Endothelial cell of umbilical vein (primary cell): ENCODE measurements around the gene SDE2. TPM values are rescaled to one million over a fixed set of nuclear protein-coding genes. Genes with fewer than 3 reads are reported as not detected.

Source experiments
- BruUV-seq: library from RNA; stranded (reverse); fragments of 400-500 nt; replicated peaks from 2 replicates; lab custom pipeline; 2021; lab: Mats Ljungman, UMichigan
- CTCF ChIA-PET: fragments of 300-600, 350-600 bp; sonication (Branson Sonifier 250); formaldehyde crosslinking; loops from one replicate; lab custom pipeline; 2021; ENCODE audit warnings: antibody characterized with exemption, inconsistent platforms; lab: Charles Lee
- POLR2A ChIA-PET: fragments of 300-600, 350-600 bp; sonication (Branson Sonifier 250); formaldehyde crosslinking; loops from one replicate; lab custom pipeline; 2021; ENCODE audit warnings: antibody characterized with exemption, inconsistent platforms; lab: Charles Lee
- DNase-seq: peaks from one replicate; pipeline ENCODE4 v3.0.0-alpha.2; 2011; ENCODE audit warnings: low read depth, low spot score
- FAIRE-seq: peaks from 2 replicates; lab custom pipeline; 2011; peaks lifted over from hg19 to GRCh38; lab: Jason Lieb, UNC
- H2AFZ ChIP-seq: 2 replicates; pipeline ENCODE4 v1.6.0; 2012; ENCODE audit warnings: low read depth, low read length, control low read depth, inconsistent platforms
- H3K27ac ChIP-seq: 2 replicates; pipeline ENCODE4 v1.5.1; 2011; ENCODE audit warnings: low read depth, mild to moderate bottlenecking, control low read depth, low read length, moderate library complexity; ENCODE audit not compliant: insufficient read depth
- H3K27me3 ChIP-seq, 2 experiments: 2 replicates each; pipeline versions ENCODE4 v1.6.0 to v1.6.1; 2011; ENCODE audit warnings: low read length in 2 of 2, mixed read lengths in 1 of 2; ENCODE audit not compliant: control insufficient read depth in 2 of 2, insufficient read depth in 2 of 2
- H3K36me3 ChIP-seq, 2 experiments: 2 replicates in 1 of 2; 3 replicates in 1 of 2; pipeline ENCODE4 v1.5.1; 2011; ENCODE audit warnings: low read length in 2 of 2, mild to moderate bottlenecking in 1 of 2, moderate library complexity in 1 of 2; ENCODE audit not compliant: control insufficient read depth in 2 of 2, insufficient read depth in 2 of 2; ENCODE audit errors: extremely low read depth in 1 of 2
- H3K4me1 ChIP-seq: 3 replicates; pipeline ENCODE4 v1.5.1; 2011; ENCODE audit warnings: mild to moderate bottlenecking, low read length; ENCODE audit not compliant: control insufficient read depth, insufficient read depth; ENCODE audit errors: extremely low read depth
- H3K4me2 ChIP-seq: 2 replicates; pipeline ENCODE4 v1.6.1; 2011; ENCODE audit warnings: low read length, control low read depth, mixed read lengths; ENCODE audit not compliant: insufficient read depth
- H3K4me3 ChIP-seq, 3 experiments: fragments of 200-600 bp in 1 of 3; sonication (generic), shearing (Covaris generic) in 1 of 3; replicated peaks in 1 of 3; 2 replicates each; pipeline ENCODE4 v1.5.1; 2011 to 2016; ENCODE audit warnings: control low read depth in 3 of 3, low read length in 3 of 3, mild to moderate bottlenecking in 2 of 3, inconsistent platforms in 1 of 3, low read depth in 1 of 3, moderate library complexity in 1 of 3; ENCODE audit not compliant: insufficient read depth in 1 of 3
- H3K79me2 ChIP-seq: 2 replicates; pipeline ENCODE4 v1.6.0; 2012; ENCODE audit warnings: low read length, inconsistent platforms; ENCODE audit not compliant: control insufficient read depth, insufficient read depth
- H3K9ac ChIP-seq: replicated peaks from 2 replicates; pipeline ENCODE3; 2011; ENCODE audit warnings: low read length, control low read depth; ENCODE audit not compliant: insufficient read depth; ENCODE audit errors: extremely low read depth
- H3K9me1 ChIP-seq: replicated peaks from 3 replicates; pipeline ENCODE4 v1.6.0; 2011; ENCODE audit warnings: mild to moderate bottlenecking, low read length; ENCODE audit not compliant: control insufficient read depth, insufficient read depth; ENCODE audit errors: extremely low read depth
- H3K9me3 ChIP-seq: replicated peaks from 2 replicates; pipeline ENCODE4 v1.5.1; 2012; ENCODE audit warnings: low read length, inconsistent platforms; ENCODE audit not compliant: control insufficient read depth, insufficient read depth
- H4K20me1 ChIP-seq: replicated peaks from 2 replicates; pipeline ENCODE3; 2011; ENCODE audit warnings: mild to moderate bottlenecking, low read length; ENCODE audit not compliant: control insufficient read depth, insufficient read depth; ENCODE audit errors: extremely low read depth
- EZH2 ChIP-seq: IDR thresholded peaks from 2 replicates; pipeline ENCODE4 v1.6.1; 2012; ENCODE audit warnings: borderline replicate concordance, low read depth, mild to moderate bottlenecking, moderate library complexity, low read length, inconsistent platforms; ENCODE audit not compliant: severe bottlenecking
- FOS ChIP-seq: IDR thresholded peaks from 2 replicates; pipeline ENCODE4 v1.6.1; 2011; ENCODE audit warnings: mild to moderate bottlenecking, low read length, moderate library complexity, borderline replicate concordance; ENCODE audit not compliant: insufficient read depth
- GATA2 ChIP-seq: IDR thresholded peaks from 2 replicates; pipeline ENCODE4 v1.7.0; 2011; ENCODE audit warnings: low read depth, mild to moderate bottlenecking, moderate library complexity, mixed read lengths, low read length; ENCODE audit not compliant: insufficient read length, insufficient read depth
- JUN ChIP-seq: IDR thresholded peaks from 2 replicates; pipeline ENCODE4 v1.6.1; 2011; ENCODE audit warnings: borderline replicate concordance, low read depth; ENCODE audit not compliant: insufficient read length, insufficient read depth
- MAX ChIP-seq: IDR thresholded peaks from 2 replicates; pipeline ENCODE4 v1.6.1; 2011; ENCODE audit not compliant: insufficient read depth, insufficient read length
- MYC ChIP-seq: IDR thresholded peaks from one replicate; pipeline ENCODE4 v1.6.1; 2011; ENCODE audit warnings: mild to moderate bottlenecking, low read depth, low read length
- POLR2A ChIP-seq: IDR thresholded peaks from 2 replicates; pipeline ENCODE4 v1.6.1; 2012; ENCODE audit warnings: low read depth, mild to moderate bottlenecking, control low read depth, low read length
- POLR2AphosphoS5 ChIP-seq: IDR thresholded peaks from 2 replicates; pipeline ENCODE4 v1.6.1; 2012; ENCODE audit warnings: low read depth, mild to moderate bottlenecking, control low read depth, low read length, moderate library complexity; ENCODE audit not compliant: insufficient read depth
- dilution Hi-C: fragments of 300-500 bp; cut with MboI; formaldehyde crosslinking; loops from one replicate; pipeline ENCODE4 v1.15.0; 2019; ENCODE audit warnings: low sequenced_read_pairs; ENCODE audit not compliant: extremely low pct_ligation_motif_present
- intact Hi-C: fragments of 100-400 bp; cut with micrococcal nuclease; formaldehyde crosslinking; loops from one replicate; pipeline ENCODE4 v1.10.0; 2022
- polyA plus RNA-seq, 4 experiments: library from polyadenylated mRNA; depleted of rRNA in 3 of 4; stranded (reverse) in 3 of 4; unstranded in 1 of 4; fragments of >200 nt; gene quantifications; 2 replicates each; pipeline versions ENCODE4 v1.2.1 to v1.2.3, GENCODE V29; 2011 to 2012; ENCODE audit warnings: missing spikeins in 1 of 4
- total RNA-seq: library from RNA; stranded (reverse); gene quantifications from 2 replicates; pipeline ENCODE4 v1.2.3, GENCODE V29; 2021
- TF ChIP-seq, protein P1 (sequence below), 2 donors: IDR thresholded peaks; 1 replicate in 1 of 2; 2 replicates in 1 of 2; pipeline ENCODE4 v1.5.1; 2011; ENCODE audit warnings: low read length in 2 of 2, mild to moderate bottlenecking in 2 of 2, moderate library complexity in 2 of 2, control low read depth in 1 of 2, inconsistent platforms in 1 of 2, low read depth in 1 of 2; ENCODE audit not compliant: insufficient read depth in 1 of 2; ENCODE audit errors: extremely low read depth in 1 of 2

The SDE2 gene
- total and polyA plus RNA-seq, 2 donors (not counting 3 experiments of a cell fraction or from before 2014, with no cell fraction given), result 11.9 to 16.1 TPM

DNA sequence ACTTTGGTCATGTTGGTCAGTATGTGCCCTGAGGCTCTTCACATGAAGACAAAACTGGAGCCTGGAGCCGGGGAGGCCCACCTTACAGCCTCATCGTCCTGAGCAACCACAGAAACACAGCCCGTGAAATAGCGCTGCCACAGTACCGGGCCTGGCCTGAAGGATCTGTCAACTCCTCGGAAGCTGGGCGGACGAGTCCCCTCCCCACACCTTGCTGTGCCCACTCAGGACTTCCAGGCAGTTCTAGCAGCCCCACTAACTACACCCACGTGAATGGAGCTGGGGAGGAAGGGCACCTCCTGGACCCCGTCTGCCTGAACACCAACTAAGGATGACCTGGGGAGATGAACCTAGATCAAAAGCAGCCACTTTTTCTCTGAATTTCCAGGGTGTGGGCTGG is 24.7 kb downstream of the SDE2 start:
- no peak overlapping the region for H3K4me3 ChIP-seq
- H3K27me3 ChIP-seq, result no peaks in the 10 kb centered on the region
- H3K4me1 ChIP-seq, result no peaks in the 10 kb centered on the region
- no peak for DNase-seq
- ChIA-PET CTCF (interaction anchor here (0.6 to 3.8 kb wide), 13 partner anchors 10 to 656 kb away, joined by 3 to 27 read pairs (median 8); partner anchors contain the start of gene SRP9), POLR2A (no interaction called here)
- FAIRE-seq, result no peak
- intact Hi-C loops (loop anchor here (10.0 kb wide), 2 partner anchors 420 to 650 kb away; no protein-coding TSS in a partner anchor), dilution Hi-C loops (no loop called here)
- H3K9me1 ChIP-seq, result no peaks in the 10 kb centered on the region
- no peaks in the 10 kb centered on the region for H3K79me2 ChIP-seq
- H4K20me1 ChIP-seq, result no peaks in the 10 kb centered on the region
- H3K9ac ChIP-seq, result no peak overlapping the region
- peaks cover 0 to 2% of the 10 kb centered on the region in 2 experiments for H3K36me3 ChIP-seq
- no TSS peak for BruUV-seq
- H2AFZ ChIP-seq, result no peak overlapping the region
- TF ChIP-seq MAX, result no peak
- TF ChIP-seq POLR2AphosphoS5, result no peak
- TF ChIP-seq, protein P1, sequence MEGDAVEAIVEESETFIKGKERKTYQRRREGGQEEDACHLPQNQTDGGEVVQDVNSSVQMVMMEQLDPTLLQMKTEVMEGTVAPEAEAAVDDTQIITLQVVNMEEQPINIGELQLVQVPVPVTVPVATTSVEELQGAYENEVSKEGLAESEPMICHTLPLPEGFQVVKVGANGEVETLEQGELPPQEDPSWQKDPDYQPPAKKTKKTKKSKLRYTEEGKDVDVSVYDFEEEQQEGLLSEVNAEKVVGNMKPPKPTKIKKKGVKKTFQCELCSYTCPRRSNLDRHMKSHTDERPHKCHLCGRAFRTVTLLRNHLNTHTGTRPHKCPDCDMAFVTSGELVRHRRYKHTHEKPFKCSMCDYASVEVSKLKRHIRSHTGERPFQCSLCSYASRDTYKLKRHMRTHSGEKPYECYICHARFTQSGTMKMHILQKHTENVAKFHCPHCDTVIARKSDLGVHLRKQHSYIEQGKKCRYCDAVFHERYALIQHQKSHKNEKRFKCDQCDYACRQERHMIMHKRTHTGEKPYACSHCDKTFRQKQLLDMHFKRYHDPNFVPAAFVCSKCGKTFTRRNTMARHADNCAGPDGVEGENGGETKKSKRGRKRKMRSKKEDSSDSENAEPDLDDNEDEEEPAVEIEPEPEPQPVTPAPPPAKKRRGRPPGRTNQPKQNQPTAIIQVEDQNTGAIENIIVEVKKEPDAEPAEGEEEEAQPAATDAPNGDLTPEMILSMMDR (IDR thresholded peaks at IDR 0.05; ENCODE audit: extremely low read depth in 1 of 2, insufficient read depth in 1 of 2, low read depth in 1 of 2, low read length in 2 of 2), result no peak
- no peak for TF ChIP-seq MYC
- no peak for TF ChIP-seq POLR2A
- TF ChIP-seq JUN, result no peak
- TF ChIP-seq EZH2, result no peak
- TF ChIP-seq GATA2, result no peak
- TF ChIP-seq FOS, result no peak
- no peak overlapping the region for H3K4me2 ChIP-seq
- H3K27ac ChIP-seq, result no peak overlapping the region
- H3K9me3 ChIP-seq, result no peaks in the 10 kb centered on the region
